Measurements from ENCODE around the gene ABR. TPM values are rescaled to one million over a fixed set of nuclear protein-coding genes. Genes with fewer than 3 reads are reported as not detected.

Gene ABR
- total RNA-seq, 1 experiment from 2014 or later, result 172 TPM

DNA sequence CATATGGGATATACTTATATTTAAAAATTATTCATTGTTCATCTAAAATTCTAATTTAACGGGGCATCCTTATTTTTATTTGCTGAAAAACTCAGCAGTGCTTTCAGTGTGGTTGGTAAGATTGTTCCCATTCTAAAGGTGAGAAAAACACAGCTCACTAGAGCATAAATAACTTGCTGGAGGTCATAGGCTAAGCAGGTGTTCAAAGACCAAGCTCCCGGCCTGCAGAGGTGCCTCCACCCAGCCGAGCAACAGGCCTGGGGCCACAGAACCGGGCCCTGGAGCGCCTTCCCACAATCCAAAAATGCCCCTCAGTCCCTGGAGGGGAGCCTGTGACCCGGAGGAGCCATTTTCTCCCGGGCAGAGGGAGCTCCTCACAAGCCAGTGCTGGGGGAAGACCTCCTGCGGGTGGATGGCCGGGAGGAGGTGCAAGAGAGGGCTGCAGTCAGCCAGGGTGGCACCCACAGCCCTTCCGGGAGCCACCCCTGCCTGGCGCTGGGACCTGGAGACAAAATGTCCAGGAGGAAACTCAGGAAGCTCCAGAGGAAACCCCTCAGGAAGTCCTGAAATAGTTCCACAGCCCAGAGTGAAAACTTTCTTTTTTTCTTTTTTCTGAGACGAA is 14.7 kb downstream of the ABR start:
- CTCF ChIA-PET, result no interaction called here
- no peak for TF ChIP-seq POLR2AphosphoS5 (IDR thresholded peaks at IDR 0.05; ENCODE audit: low read depth, low read length)
- no peak for TF ChIP-seq CTCF (IDR thresholded peaks at IDR 0.05)
- no peak for TF ChIP-seq TCF7L2 (IDR thresholded peaks at IDR 0.05; ENCODE audit: low read depth, low read length)
- TF ChIP-seq, protein P1, sequence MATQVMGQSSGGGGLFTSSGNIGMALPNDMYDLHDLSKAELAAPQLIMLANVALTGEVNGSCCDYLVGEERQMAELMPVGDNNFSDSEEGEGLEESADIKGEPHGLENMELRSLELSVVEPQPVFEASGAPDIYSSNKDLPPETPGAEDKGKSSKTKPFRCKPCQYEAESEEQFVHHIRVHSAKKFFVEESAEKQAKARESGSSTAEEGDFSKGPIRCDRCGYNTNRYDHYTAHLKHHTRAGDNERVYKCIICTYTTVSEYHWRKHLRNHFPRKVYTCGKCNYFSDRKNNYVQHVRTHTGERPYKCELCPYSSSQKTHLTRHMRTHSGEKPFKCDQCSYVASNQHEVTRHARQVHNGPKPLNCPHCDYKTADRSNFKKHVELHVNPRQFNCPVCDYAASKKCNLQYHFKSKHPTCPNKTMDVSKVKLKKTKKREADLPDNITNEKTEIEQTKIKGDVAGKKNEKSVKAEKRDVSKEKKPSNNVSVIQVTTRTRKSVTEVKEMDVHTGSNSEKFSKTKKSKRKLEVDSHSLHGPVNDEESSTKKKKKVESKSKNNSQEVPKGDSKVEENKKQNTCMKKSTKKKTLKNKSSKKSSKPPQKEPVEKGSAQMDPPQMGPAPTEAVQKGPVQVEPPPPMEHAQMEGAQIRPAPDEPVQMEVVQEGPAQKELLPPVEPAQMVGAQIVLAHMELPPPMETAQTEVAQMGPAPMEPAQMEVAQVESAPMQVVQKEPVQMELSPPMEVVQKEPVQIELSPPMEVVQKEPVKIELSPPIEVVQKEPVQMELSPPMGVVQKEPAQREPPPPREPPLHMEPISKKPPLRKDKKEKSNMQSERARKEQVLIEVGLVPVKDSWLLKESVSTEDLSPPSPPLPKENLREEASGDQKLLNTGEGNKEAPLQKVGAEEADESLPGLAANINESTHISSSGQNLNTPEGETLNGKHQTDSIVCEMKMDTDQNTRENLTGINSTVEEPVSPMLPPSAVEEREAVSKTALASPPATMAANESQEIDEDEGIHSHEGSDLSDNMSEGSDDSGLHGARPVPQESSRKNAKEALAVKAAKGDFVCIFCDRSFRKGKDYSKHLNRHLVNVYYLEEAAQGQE (IDR thresholded peaks at IDR 0.05; ENCODE audit: insufficient read depth in 1 of 2, low read depth in 2 of 2, low read length in 1 of 2), result no peak
- no peak for TF ChIP-seq SIN3A (IDR thresholded peaks at IDR 0.05; ENCODE audit: borderline replicate concordance, insufficient read depth, low read depth, low read length)
- BruUV-seq (replicated peaks), result no TSS peak
- Histone ChIP-seq H3K27ac (ENCODE audit: low read length) (no peak overlapping the region), H3K4me1 (ENCODE audit: control insufficient read depth, insufficient read depth, low read length) (no peaks in the 10 kb centered on the region), H3K36me3 (ENCODE audit: control insufficient read depth, insufficient read depth, low read length) (no peaks in the 10 kb centered on the region), H3K27me3 (ENCODE audit: control insufficient read depth, insufficient read depth, low read length) (no peaks in the 10 kb centered on the region), H3K4me3 (ENCODE audit: low read depth in 2 of 2, low read length in 2 of 2) (no peak overlapping the region), H3K9me3 (ENCODE audit: control insufficient read depth, insufficient read depth, low read depth, low read length) (no peaks in the 10 kb centered on the region)
- DNase-seq (ENCODE audit: low read depth, low spot score), result no peak
- intact Hi-C loops (cut with micrococcal nuclease; ENCODE audit: unreplicated experiment) (no loop called here), in situ Hi-C loops (cut with HindIII; ENCODE audit: low pct_unique_long_range_greater_than_20kb, low sequenced_read_pairs) (no loop called here)
- POLR2A ChIA-PET, result no interaction called here
- no peak for ATAC-seq

- in situ Hi-C loops (cut with HindIII; ENCODE audit: low pct_unique_long_range_greater_than_20kb, low sequenced_read_pairs), result no loop called here
- Histone ChIP-seq H3K27ac (ENCODE audit: low read length) (no peak overlapping the region), H3K4me3 (ENCODE audit: low read depth in 2 of 2, low read length in 2 of 2) (no peak overlapping the region), H3K36me3 (ENCODE audit: control insufficient read depth, insufficient read depth, low read length) (no peaks in the 10 kb centered on the region), H3K9me3 (ENCODE audit: control insufficient read depth, insufficient read depth, low read depth, low read length) (no peaks in the 10 kb centered on the region), H3K4me1 (ENCODE audit: control insufficient read depth, insufficient read depth, low read length) (no peaks in the 10 kb centered on the region), H3K27me3 (ENCODE audit: control insufficient read depth, insufficient read depth, low read length) (no peaks in the 10 kb centered on the region)
- CTCF ChIA-PET, result no interaction called here
- intact Hi-C loops (cut with micrococcal nuclease; ENCODE audit: unreplicated experiment), result no loop called here
- TF ChIP-seq SIN3A (IDR thresholded peaks at IDR 0.05; ENCODE audit: borderline replicate concordance, insufficient read depth, low read depth, low read length) (no peak), TCF7L2 (IDR thresholded peaks at IDR 0.05; ENCODE audit: low read depth, low read length) (no peak), CTCF (IDR thresholded peaks at IDR 0.05) (no peak), POLR2AphosphoS5 (IDR thresholded peaks at IDR 0.05; ENCODE audit: low read depth, low read length) (no peak)
- TF ChIP-seq, protein P1 (IDR thresholded peaks at IDR 0.05; ENCODE audit: insufficient read depth in 1 of 2, low read depth in 2 of 2, low read length in 1 of 2), result no peak
- ATAC-seq, result no peak
- DNase-seq (ENCODE audit: low read depth, low spot score), result no peak
- POLR2A ChIA-PET, result no interaction called here
- no TSS peak for BruUV-seq (replicated peaks)
These were observed 17.5 kb downstream of the ABR start for GRCh38 chr17:1162116-1162855.
